Smooth muscle cell (in vitro differentiated cells): ENCODE measurements around the gene AARSD1. TPM values are rescaled to one million over a fixed set of nuclear protein-coding genes. Genes with fewer than 3 reads are reported as not detected.
A peak's percentile ranks its signal among the peaks of the same experiment; 100 is the strongest.
"Not testable (repeated sequence)": the region's sequence is repeated elsewhere in the genome, so short reads cannot be mapped to it uniquely, and the experiment has no call there.

ENCODE experiments used
- DNase-seq: peaks from one replicate; lab custom pipeline; 2025; ENCODE audit not compliant: unreplicated experiment; lab: John Stamatoyannopoulos, UW
- H2AFZ ChIP-seq: fragments of 200-600 bp; sonication (generic); 2 replicates; pipeline ENCODE4 v1.6.0; 2016; ENCODE audit warnings: antibody characterized with exemption, low read depth, mild to moderate bottlenecking
- H3F3A ChIP-seq: fragments of 200-600 bp; sonication (generic); 2 replicates; pipeline ENCODE4 v1.6.0; 2017; ENCODE audit warnings: antibody characterized with exemption, low read depth
- H3K27ac ChIP-seq: fragments of 200-600 bp; sonication (generic); 2 replicates; pipeline ENCODE4 v1.5.1; 2016; ENCODE audit warnings: low read depth, mild to moderate bottlenecking
- H3K27me3 ChIP-seq: fragments of 200-600 bp; sonication (generic); 2 replicates; pipeline ENCODE4 v1.6.1; 2016; ENCODE audit warnings: low read depth, mild to moderate bottlenecking
- H3K36me3 ChIP-seq: fragments of 200-600 bp; sonication (generic); 2 replicates; pipeline ENCODE4 v1.5.1; 2016; ENCODE audit warnings: low read depth
- H3K4me1 ChIP-seq: fragments of 200-600 bp; sonication (generic); 2 replicates; pipeline ENCODE4 v1.5.1; 2016; ENCODE audit warnings: low read depth
- H3K4me2 ChIP-seq: fragments of 200-600 bp; sonication (generic); 2 replicates; pipeline ENCODE4 v1.6.0; 2016; ENCODE audit warnings: mild to moderate bottlenecking
- H3K4me3 ChIP-seq: fragments of 200-600 bp; sonication (generic); 2 replicates; pipeline ENCODE4 v1.5.1; 2016; ENCODE audit warnings: mild to moderate bottlenecking
- H3K79me2 ChIP-seq: fragments of 200-600 bp; sonication (generic); 2 replicates; pipeline ENCODE4 v1.6.0; 2016; ENCODE audit warnings: low read depth, mild to moderate bottlenecking
- H3K9ac ChIP-seq: fragments of 200-600 bp; sonication (generic); 2 replicates; pipeline ENCODE4 v1.6.0; 2016; ENCODE audit warnings: low read depth
- H3K9me3 ChIP-seq: fragments of 200-600 bp; sonication (generic); replicated peaks from 2 replicates; pipeline ENCODE4 v1.5.1; 2016; ENCODE audit warnings: low read depth
- H4K20me1 ChIP-seq: fragments of 200-600 bp; sonication (generic); 2 replicates; pipeline ENCODE4 v1.6.0; 2016; ENCODE audit warnings: low read depth
- WGBS: methylation state at CpG from one replicate; pipeline ENCODE4 v1.1.7; 2016; ENCODE audit warnings: low lambda C conversion rate; 5-methylcytosine and 5-hydroxymethylcytosine counted together
- polyA plus RNA-seq: library from polyadenylated mRNA; unstranded; fragments of >200 nt; fragmentation: Nextera tagmentation; extraction: Ambion mirVana; gene quantifications from 2 replicates; pipeline ENCODE4 v1.2.1, GENCODE V29; 2016
- total RNA-seq: library from RNA; depleted of rRNA; stranded (reverse); fragments of >200 nt; gene quantifications from 2 replicates; pipeline ENCODE4 v1.2.3, GENCODE V29; 2014
- TF ChIP-seq, protein P1 (sequence below): fragments of 200-600 bp; sonication (generic); IDR thresholded peaks from 2 replicates; pipeline ENCODE4 v1.5.1; 2017; ENCODE audit warnings: borderline replicate concordance, mild to moderate bottlenecking, antibody characterized with exemption; ENCODE audit not compliant: insufficient read depth, poor library complexity, severe bottlenecking

Gene AARSD1
- total and polyA plus RNA-seq, 2 experiments from 2014 or later, result 22.0 to 48.0 TPM

DNA sequence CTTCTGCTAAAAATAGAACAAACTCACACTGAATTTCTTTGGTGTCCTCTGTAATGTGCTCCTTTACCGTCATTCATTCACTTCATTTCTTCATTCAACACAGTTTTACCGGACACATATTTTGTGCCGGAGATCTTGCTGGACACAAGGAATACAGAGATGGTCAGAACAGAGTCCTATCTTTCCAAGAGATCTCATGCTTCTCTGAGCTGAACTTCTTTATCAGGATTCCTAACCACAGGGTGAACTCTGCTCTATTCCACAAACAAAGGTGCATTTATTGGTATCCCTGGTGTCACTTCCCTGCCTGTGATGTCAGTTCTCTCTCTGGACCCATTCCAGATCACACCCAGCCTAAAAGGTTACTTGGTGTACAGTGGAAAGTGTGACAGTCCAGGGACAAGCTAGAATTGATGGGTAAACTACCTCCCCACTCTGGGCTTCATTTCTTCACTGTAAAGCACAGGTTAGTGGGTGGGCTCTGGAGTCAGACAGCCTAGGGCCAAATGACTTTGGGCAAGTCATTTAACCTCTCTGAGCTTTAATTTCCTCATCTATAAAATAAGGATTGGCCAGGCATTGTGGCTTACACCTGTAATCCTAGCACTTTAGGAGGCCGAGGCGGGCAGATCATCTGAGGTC, 46.5 kb upstream of the AARSD1 start:
- Histone ChIP-seq H3K9me3 (no peaks in the 10 kb centered on the region), H3F3A (no peaks in the 10 kb centered on the region), H3K4me2 (no peak overlapping the region), H3K9ac (no peak overlapping the region), H3K4me3 (no peak overlapping the region), H4K20me1 (no peaks in the 10 kb centered on the region), H3K27me3 (no peaks in the 10 kb centered on the region), H3K4me1 (no peaks in the 10 kb centered on the region), H3K79me2 (no peaks in the 10 kb centered on the region), H2AFZ (no peak overlapping the region), H3K27ac (no peak overlapping the region), H3K36me3 (no peaks in the 10 kb centered on the region)
- WGBS, result 92% methylated on average over 5 of the region's 5 CpGs
- no peak for DNase-seq
- TF ChIP-seq, protein P1, sequence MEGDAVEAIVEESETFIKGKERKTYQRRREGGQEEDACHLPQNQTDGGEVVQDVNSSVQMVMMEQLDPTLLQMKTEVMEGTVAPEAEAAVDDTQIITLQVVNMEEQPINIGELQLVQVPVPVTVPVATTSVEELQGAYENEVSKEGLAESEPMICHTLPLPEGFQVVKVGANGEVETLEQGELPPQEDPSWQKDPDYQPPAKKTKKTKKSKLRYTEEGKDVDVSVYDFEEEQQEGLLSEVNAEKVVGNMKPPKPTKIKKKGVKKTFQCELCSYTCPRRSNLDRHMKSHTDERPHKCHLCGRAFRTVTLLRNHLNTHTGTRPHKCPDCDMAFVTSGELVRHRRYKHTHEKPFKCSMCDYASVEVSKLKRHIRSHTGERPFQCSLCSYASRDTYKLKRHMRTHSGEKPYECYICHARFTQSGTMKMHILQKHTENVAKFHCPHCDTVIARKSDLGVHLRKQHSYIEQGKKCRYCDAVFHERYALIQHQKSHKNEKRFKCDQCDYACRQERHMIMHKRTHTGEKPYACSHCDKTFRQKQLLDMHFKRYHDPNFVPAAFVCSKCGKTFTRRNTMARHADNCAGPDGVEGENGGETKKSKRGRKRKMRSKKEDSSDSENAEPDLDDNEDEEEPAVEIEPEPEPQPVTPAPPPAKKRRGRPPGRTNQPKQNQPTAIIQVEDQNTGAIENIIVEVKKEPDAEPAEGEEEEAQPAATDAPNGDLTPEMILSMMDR, result no peak

DNA sequence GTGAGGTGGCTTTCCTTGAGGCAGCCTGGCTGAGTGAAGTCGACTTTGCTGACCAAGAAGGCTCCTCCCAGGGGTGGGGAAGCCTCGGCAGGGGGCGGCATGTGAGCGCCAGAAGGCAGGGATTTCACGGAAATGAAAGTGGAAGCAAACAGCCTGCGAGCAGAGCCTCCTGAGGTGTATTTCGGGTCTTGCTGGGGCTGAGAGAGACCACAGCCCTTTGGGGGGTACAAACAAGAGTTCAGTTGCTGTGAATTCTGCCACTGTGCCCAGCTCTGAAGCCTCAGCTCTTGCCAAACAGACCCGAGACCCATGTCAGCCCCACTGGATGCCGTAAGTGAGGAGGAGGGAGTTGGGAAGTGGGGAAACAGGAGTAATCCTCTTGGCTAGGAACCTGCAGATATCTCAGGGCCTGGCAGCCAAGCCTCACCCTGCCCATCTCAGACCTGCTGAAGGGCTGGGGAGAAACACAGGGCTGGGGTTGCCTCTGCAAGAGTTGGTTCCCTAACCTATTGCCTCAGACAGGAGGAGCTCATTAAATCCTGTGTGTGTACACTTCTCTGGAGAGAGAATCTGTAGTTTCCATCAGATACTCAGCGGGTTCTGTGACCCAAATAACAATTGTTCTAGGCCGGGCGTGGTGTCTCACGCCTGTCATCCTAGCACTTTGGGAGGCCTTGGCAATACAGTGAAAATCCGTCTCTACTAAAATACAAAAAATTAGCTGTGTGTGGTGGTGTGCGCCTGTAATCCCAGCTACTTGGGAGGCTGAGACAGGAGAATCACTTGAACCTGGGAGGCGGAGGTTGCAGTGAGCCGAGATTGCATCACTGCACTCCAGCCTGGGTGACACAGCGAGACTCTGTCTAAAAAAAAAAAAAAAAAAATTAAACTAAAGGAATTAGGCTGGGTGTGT, 42.6 kb upstream of the AARSD1 start, which contains the start of gene IFI35:
Gene IFI35 (plus strand): TSS at position 146 of the 913 bp plus-strand sequence. CDS start 164 bp downstream, at position 310.
- DNase-seq, result peak; percentile 38
- peak within 1 kb of the TSS; percentile 78 for H3K9ac ChIP-seq
- no peaks in the 10 kb centered on the region for H3K9me3 ChIP-seq
- H3K4me1 ChIP-seq, result no peaks in the 10 kb centered on the region
- H3K27me3 ChIP-seq, result no peaks in the 10 kb centered on the region
- H4K20me1 ChIP-seq, result peaks cover 11% of the 10 kb centered on the region
- no peaks in the 10 kb centered on the region for H3K36me3 ChIP-seq
- peaks cover under 1% of the 10 kb centered on the region for H3K79me2 ChIP-seq
- no peak within 1 kb of the TSS for H2AFZ ChIP-seq
- whole genome bisulfite sequencing, result 58% methylated on average over 18 of the region's 18 CpGs
- peaks cover 19% of the 10 kb centered on the region for H3F3A ChIP-seq
- peak within 1 kb of the TSS; percentile 63 for H3K4me3 ChIP-seq
- TF ChIP-seq, protein P1, result no peak
- H3K4me2 ChIP-seq, result peak within 1 kb of the TSS; percentile 84
- H3K27ac ChIP-seq, result peak within 1 kb of the TSS; percentile 64

DNA sequence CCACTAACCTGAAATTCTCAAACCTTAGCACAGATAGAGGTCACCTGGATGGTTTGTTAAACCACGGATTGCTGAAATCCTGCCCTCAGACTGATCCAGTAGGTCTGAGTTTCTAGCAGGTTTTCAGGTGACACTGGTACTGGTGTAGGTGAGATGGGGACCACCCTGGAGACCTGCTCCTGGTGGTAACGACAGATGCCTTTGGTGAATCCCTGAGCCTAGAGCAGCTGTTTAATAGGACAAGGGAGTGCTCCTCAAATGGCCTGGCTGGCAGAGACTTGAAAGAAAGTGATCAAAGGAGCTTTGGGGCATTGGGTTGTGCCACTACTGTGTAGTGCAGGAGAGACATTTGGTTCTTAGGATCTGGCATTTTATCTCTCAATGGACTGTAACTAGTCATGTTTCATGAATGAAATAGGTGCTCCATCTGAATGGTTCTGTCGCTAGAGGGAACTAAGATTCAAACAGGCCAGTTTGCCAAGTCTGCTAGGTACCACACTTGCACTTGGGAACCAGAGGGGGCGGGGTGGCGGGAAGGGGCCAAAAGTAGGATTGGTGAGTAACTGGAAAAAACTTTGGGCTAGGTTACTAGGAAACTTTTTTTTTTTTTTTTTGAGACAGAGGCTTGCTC, 39.4 kb upstream of the AARSD1 start:
- Histone ChIP-seq H3K79me2 (peaks cover 28% of the 10 kb centered on the region), H3K4me2 (no peak overlapping the region), H3K9me3 (no peaks in the 10 kb centered on the region), H4K20me1 (peaks cover 41% of the 10 kb centered on the region), H3K4me3 (no peak overlapping the region), H3K9ac (no peak overlapping the region), H3F3A (peaks cover 37% of the 10 kb centered on the region), H3K27ac (peak overlapping the region; percentile 38), H3K36me3 (no peaks in the 10 kb centered on the region), H3K4me1 (peaks cover 11% of the 10 kb centered on the region), H2AFZ (no peak overlapping the region), H3K27me3 (no peaks in the 10 kb centered on the region)
- WGBS, result 91% methylated on average over 5 of the region's 5 CpGs
- TF ChIP-seq, protein P1, result no peak
- no peak for DNase-seq

DNA sequence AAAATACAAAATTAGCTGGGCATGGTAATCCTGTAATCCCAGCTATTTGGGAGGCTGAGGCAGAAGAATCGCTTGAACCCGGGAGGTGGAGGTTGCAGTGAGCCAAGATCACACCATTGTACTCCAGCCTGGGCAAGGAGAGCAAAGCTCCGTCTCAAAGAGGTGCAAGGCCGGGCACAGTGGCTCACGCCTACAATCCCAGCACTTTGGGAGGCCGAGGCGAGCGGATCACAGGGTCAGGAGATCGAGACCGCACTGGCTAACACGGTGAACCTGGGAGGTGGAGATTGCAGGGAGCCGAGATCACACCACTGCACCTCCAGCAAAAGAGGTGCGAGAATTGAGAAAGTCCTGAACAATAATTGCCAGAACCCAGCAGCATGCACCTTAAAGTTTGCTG, 36.6 kb upstream of the AARSD1 start:
- not testable (repeated sequence) for H2AFZ ChIP-seq, DNase-seq, H3K4me2 ChIP-seq, H3K4me3 ChIP-seq, H3K9me3 ChIP-seq, H3K27ac ChIP-seq, H3K36me3 ChIP-seq, H3K27me3 ChIP-seq
- Histone ChIP-seq H3K9ac (peak overlapping the region; percentile 36), H3F3A (peaks cover 37% of the 10 kb centered on the region), H3K79me2 (peaks cover 32% of the 10 kb centered on the region), H3K4me1 (peaks cover 11% of the 10 kb centered on the region), H4K20me1 (peaks cover 44% of the 10 kb centered on the region)
- 99% methylated on average over 13 of the region's 13 CpGs for WGBS
